ENCODE data around the gene ERC1.

The ERC1 gene

DNA sequence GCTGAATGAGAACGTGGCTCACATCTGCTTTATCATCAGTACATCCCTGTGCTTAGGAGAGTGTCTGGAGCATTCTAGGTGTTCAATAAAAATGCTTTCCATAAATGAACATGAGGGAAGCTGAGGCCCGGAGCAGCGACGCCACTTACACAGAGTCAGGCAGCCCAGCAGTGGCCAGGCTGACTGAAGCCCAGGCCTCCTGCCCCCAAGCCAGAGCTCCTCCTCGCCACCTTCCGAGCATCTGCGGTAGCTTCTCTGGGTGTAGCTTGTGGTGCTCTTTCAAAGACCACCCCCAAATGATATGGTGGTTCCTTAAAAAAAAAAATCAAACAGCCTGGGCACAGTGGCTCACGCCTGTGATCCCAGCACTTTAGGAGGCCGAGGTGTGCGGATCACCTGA, 514.6 kb downstream of the ERC1 start (continued):
- TF ChIP-seq, protein P1, sequence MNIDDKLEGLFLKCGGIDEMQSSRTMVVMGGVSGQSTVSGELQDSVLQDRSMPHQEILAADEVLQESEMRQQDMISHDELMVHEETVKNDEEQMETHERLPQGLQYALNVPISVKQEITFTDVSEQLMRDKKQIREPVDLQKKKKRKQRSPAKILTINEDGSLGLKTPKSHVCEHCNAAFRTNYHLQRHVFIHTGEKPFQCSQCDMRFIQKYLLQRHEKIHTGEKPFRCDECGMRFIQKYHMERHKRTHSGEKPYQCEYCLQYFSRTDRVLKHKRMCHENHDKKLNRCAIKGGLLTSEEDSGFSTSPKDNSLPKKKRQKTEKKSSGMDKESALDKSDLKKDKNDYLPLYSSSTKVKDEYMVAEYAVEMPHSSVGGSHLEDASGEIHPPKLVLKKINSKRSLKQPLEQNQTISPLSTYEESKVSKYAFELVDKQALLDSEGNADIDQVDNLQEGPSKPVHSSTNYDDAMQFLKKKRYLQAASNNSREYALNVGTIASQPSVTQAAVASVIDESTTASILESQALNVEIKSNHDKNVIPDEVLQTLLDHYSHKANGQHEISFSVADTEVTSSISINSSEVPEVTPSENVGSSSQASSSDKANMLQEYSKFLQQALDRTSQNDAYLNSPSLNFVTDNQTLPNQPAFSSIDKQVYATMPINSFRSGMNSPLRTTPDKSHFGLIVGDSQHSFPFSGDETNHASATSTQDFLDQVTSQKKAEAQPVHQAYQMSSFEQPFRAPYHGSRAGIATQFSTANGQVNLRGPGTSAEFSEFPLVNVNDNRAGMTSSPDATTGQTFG (tag by site-specific recombination; IDR thresholded peaks at IDR 0.05; ENCODE audit: borderline replicate concordance), result no peak
- TF ChIP-seq ZSCAN4 (tag by site-specific recombination; IDR thresholded peaks at IDR 0.05) (no peak), ZNF350 (tag by site-specific recombination; IDR thresholded peaks at IDR 0.05) (no peak), SCRT2 (tag by site-specific recombination; IDR thresholded peaks at IDR 0.05) (no peak), ZFP41 (tag by site-specific recombination; IDR thresholded peaks at IDR 0.05; ENCODE audit: borderline replicate concordance) (no peak), ZNF664 (tag by site-specific recombination; IDR thresholded peaks at IDR 0.05) (no peak), ZNF791 (tag by site-specific recombination; IDR thresholded peaks at IDR 0.05) (no peak), ZNF366 (tag by site-specific recombination; conservative IDR thresholded peaks at IDR 0.05) (no peak)
- TF ChIP-seq, protein P2, sequence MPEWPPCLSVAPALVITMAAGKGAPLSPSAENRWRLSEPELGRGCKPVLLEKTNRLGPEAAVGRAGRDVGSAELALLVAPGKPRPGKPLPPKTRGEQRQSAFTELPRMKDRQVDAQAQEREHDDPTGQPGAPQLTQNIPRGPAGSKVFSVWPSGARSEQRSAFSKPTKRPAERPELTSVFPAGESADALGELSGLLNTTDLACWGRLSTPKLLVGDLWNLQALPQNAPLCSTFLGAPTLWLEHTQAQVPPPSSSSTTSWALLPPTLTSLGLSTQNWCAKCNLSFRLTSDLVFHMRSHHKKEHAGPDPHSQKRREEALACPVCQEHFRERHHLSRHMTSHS (tag by site-specific recombination; IDR thresholded peaks at IDR 0.05), result no peak
- TF ChIP-seq, protein P3, sequence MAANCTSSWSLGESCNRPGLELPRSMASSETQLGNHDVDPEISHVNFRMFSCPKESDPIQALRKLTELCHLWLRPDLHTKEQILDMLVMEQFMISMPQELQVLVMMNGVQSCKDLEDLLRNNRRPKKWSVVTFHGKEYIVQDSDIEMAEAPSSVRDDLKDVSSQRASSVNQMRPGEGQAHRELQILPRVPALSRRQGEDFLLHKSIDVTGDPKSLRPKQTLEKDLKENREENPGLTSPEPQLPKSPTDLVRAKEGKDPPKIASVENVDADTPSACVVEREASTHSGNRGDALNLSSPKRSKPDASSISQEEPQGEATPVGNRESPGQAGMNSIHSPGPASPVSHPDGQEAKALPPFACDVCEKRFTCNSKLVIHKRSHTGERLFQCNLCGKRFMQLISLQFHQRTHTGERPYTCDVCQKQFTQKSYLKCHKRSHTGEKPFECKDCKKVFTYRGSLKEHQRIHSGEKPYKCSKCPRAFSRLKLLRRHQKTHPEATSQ (tag by site-specific recombination; IDR thresholded peaks at IDR 0.05), result no peak

- TF ChIP-seq ZNF776 (tag by site-specific recombination; IDR thresholded peaks at IDR 0.05; ENCODE audit: borderline replicate concordance) (no peak), KLF1 (tag by site-specific recombination; IDR thresholded peaks at IDR 0.05) (peak; percentile 60), ZNF157 (tag by site-specific recombination; IDR thresholded peaks at IDR 0.05) (no peak), ZNF335 (tag by site-specific recombination; conservative IDR thresholded peaks at IDR 0.05) (no peak), ZNF266 (tag by site-specific recombination; IDR thresholded peaks at IDR 0.05; ENCODE audit: low read depth) (no peak), ZNF707 (tag by site-specific recombination; IDR thresholded peaks at IDR 0.05) (no peak)
- TF ChIP-seq, protein P4, sequence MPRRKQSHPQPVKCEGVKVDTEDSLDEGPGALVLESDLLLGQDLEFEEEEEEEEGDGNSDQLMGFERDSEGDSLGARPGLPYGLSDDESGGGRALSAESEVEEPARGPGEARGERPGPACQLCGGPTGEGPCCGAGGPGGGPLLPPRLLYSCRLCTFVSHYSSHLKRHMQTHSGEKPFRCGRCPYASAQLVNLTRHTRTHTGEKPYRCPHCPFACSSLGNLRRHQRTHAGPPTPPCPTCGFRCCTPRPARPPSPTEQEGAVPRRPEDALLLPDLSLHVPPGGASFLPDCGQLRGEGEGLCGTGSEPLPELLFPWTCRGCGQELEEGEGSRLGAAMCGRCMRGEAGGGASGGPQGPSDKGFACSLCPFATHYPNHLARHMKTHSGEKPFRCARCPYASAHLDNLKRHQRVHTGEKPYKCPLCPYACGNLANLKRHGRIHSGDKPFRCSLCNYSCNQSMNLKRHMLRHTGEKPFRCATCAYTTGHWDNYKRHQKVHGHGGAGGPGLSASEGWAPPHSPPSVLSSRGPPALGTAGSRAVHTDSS (tag by site-specific recombination; IDR thresholded peaks at IDR 0.05), result no peak
- no peaks in the 10 kb centered on the region for H3K4me1 ChIP-seq (ENCODE audit: control insufficient read depth, insufficient read depth, low read length)
- no peaks in the 10 kb centered on the region for H3K9me3 ChIP-seq (ENCODE audit: control insufficient read depth, insufficient read depth, low read depth, low read length)
- no peak overlapping the region for H3K27ac ChIP-seq (ENCODE audit: extremely low read depth, low read depth, low read length)
- CTCF ChIA-PET, result no interaction called here
- H3K36me3 ChIP-seq (ENCODE audit: control insufficient read depth in 2 of 2, insufficient read depth in 1 of 2, low read length in 2 of 2), result no peaks in the 10 kb centered on the region
- POLR2A ChIA-PET, result no interaction called here
- no peak overlapping the region for H3K4me3 ChIP-seq (ENCODE audit: low read depth, low read length)
Measured at GRCh38 chr12:1507308-1507707, 516.3 kb downstream of the ERC1 start.
